IPS-11a (cell line): ENCODE data around the gene SHKBP1.
"Not testable (repeated sequence)": the region's sequence is repeated elsewhere in the genome, so short reads cannot be mapped to it uniquely, and the experiment has no call there.

ENCODE experiments used
- H3K4me3 ChIP-seq: one replicate; pipeline ENCODE4 v1.5.1; 2013; ENCODE audit warnings: low read depth, low read length, control low read depth

Gene SHKBP1

GRCh38 chr19:40576585-40577451, at the start of gene SHKBP1:
TSS of gene SHKBP1 (plus strand) at chr19:40576873. CDS start at chr19:40576900, 27 bp downstream.
- peak within 1 kb of the TSS; percentile 74 for H3K4me3 ChIP-seq

- H3K4me3 ChIP-seq: no peak overlapping the region
These were observed 48.6 kb upstream of the SHKBP1 start for GRCh38 chr19:40528078-40528477.

GRCh38 chr19:40528533-40529092, 48.1 kb upstream of the SHKBP1 start:
- H3K4me3 ChIP-seq: peak overlapping the region; percentile 20

- H3K4me3 ChIP-seq: peak overlapping the region; percentile 20
These were observed 47.3 kb upstream of the SHKBP1 start for GRCh38 chr19:40529093-40529954.

GRCh38 chr19:40530091-40530901, 46.4 kb upstream of the SHKBP1 start:
- H3K4me3 ChIP-seq: peak overlapping the region; percentile 30

- H3K4me3 ChIP-seq: no peak overlapping the region
These were observed 43.2 kb upstream of the SHKBP1 start for GRCh38 chr19:40533508-40533907.

- H3K4me3 ChIP-seq: no peak overlapping the region
These were observed 42.5 kb upstream of the SHKBP1 start for GRCh38 chr19:40534148-40534547.

- no peak overlapping the region for H3K4me3 ChIP-seq
These were observed 37.6 kb upstream of the SHKBP1 start for GRCh38 chr19:40539070-40539469.

GRCh38 chr19:40542202-40542859, 34.3 kb upstream of the SHKBP1 start:
- H3K4me3 ChIP-seq: no peak overlapping the region

- no peak overlapping the region for H3K4me3 ChIP-seq
These were observed 33.6 kb upstream of the SHKBP1 start for GRCh38 chr19:40543029-40543597.

- H3K4me3 ChIP-seq: not testable (repeated sequence)
These were observed 30.4 kb upstream of the SHKBP1 start for GRCh38 chr19:40546153-40546841.

- not testable (repeated sequence) for H3K4me3 ChIP-seq
These were observed 29.5 kb upstream of the SHKBP1 start for GRCh38 chr19:40547190-40547589.

- H3K4me3 ChIP-seq: no peak overlapping the region
These were observed 28.8 kb upstream of the SHKBP1 start for GRCh38 chr19:40547836-40548235.

GRCh38 chr19:40549007-40549708, 27.5 kb upstream of the SHKBP1 start:
- H3K4me3 ChIP-seq: peak overlapping the region; percentile 13

GRCh38 chr19:40550951-40551350, 25.7 kb upstream of the SHKBP1 start:
- no peak overlapping the region for H3K4me3 ChIP-seq

- H3K4me3 ChIP-seq: no peak overlapping the region
These were observed 23.8 kb upstream of the SHKBP1 start for GRCh38 chr19:40552848-40553247.

GRCh38 chr19:40553885-40554857, 22.5 kb upstream of the SHKBP1 start:
- H3K4me3 ChIP-seq: no peak overlapping the region
